Activated naive CD4-positive, alpha-beta T cell treated with anti-CD3 and anti-CD28 coated beads, Interleukin-2, amount 50 U/mL, for 16 hours (primary cell): ENCODE measurements around the gene CCR7.
"Not testable (repeated sequence)": the region's sequence is repeated elsewhere in the genome, so short reads cannot be mapped to it uniquely, and the experiment has no call there.

Experiments used
- DNase-seq: peaks from one replicate; pipeline ENCODE4 v3.0.0-alpha.2; 2020

The CCR7 gene

DNA sequence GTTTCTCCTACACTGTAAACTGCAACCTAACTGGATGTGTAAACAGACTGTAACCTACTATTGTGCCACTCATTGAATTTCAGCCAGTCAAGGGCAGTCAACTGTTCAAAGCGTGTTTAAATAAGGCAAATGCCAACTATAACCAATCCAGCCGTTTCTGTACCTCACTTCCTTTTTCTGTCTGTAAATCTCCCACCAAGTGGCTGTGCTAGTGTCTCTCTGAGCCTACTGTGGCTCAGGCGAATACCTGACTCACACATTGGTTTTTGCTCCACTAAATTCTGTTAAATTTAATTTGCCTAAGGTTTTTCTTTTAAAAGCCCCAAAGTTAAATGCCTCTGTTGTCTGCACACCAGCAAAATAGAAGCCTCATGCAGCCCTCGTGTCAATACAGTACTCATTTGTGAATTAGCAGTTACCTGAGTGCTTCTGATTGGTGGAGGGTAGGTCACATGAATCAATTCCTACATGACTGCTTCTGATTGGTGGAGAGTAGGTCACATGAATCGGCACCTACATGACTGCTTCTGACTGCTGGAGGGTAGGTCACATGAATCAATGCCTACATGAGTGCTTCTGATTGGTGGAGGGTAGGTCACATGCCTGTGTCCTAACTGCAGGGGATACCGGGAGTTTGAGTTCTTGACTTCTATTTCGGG lies 31.1 kb upstream of the CCR7 start:
- DNase-seq, result no peak

DNA sequence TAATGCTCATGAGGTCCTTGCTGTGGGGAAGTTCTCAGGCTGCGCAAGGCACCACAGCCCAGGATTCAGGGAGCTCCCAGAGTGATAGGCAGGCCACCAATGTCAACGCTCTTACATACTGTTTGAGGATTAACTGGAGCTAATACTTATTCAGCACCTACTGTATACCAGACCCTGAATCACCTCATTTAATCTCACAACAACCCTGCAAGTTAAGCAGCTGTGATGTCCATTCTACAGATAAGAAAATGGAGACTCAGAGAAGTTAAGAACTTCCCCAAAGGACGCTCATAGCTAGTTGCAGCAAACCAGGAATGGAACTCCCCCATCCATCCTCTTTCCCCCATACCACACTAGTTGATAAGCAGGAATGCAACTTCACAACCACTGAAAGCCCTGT lies 25.5 kb upstream of the CCR7 start:
- DNase-seq, result no peak

- DNase-seq, result no peak
These were observed 23.3 kb upstream of the CCR7 start for GRCh38 chr17:40588552-40588951.

DNA sequence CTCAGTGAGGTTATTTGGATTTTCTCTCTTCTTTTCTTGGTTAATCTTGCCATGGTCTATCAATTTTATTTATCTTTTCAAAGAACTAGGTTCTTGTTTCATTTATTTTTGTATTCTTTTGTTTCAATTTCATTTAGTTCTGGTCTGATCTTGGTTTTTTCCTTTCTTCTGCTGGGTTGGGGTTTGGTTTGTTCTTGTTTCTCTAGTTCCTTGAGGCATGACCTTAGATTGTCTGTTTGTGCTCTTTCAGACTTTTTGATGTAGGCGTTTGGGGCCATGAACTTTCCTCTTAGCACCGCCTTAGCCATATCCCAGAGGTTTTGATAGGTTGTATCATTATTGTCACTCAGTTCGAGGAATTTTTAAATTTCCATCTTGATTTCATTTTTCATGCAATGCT lies 21.0 kb upstream of the CCR7 start:
- not testable (repeated sequence) for DNase-seq

DNA sequence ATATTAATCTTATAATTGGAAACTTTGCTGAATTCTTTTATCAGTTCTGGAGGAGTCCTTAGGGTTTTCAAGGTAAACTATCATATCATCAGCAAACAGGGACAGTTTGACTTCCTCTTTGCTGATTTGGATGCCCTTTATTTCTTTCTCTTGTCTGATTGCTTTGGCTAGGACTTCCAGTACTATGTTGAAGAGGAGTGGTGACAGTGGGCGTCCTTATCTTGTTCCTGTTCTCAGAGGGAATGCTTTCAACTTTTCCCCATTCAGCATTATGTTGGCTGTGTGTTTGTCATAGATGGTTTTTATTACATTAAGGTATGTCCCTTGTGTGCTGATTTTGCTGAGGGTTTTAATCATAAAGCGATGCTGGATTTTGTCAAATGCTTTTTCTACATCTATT lies 19.7 kb upstream of the CCR7 start:
- not testable (repeated sequence) for DNase-seq

DNA sequence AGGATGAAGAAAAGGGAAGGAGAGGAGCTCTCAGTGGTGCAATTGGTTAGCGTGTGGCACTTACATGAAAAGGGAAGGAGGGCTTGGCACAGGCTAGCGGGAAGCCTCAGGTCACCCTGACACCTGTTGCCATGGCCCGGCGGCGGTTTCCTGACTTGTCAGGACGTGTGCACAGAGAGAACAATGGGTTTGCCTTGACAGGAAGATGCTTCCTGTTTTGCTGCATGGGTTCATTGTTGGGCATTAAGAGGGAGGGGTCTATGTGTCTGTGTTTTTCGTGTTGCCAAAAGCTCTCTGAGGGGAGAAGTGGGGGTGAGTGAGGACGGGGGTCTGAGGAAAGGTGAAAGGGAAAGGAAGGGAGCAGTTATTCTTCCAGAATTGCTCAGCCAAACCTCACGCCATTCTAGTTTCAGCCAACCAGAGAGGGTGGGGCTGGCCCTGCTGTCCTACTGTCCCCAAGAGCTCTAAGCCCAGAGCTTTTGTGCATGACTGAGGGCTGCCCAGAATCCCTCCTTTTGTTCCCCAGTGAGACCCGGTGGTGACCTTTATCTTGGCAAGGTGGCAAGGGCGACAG lies 17.1 kb upstream of the CCR7 start:
- DNase-seq, result no peak

- DNase-seq, result no peak
These were observed 14.9 kb upstream of the CCR7 start for GRCh38 chr17:40580140-40580539.

DNA sequence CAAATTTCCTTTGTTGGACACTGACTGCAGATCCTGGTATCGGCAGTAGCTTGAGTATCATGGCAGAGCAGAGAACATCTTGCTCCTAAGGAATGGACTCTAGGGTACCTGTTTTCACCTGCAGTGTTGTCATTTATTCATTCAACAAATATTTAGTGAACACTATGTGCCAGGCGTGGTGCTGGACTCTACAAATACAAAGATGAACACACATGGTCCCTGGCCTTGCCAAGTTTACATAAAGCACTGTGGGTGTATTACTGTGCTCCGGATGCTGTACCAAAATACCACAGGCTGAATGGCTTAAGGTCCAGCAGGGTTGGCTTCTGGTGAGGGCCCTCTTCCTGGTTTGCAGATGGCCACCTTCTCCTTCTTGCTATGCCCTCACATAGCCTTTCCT lies 14.2 kb upstream of the CCR7 start:
- DNase-seq, result no peak

GRCh38 chr17:40577611-40578065 lies 12.4 kb upstream of the CCR7 start:
- DNase-seq, result no peak

- DNase-seq, result no peak
These were observed 11.0 kb upstream of the CCR7 start for GRCh38 chr17:40576113-40576740.

- no peak for DNase-seq
These were observed 9.0 kb upstream of the CCR7 start for GRCh38 chr17:40574292-40574691.

GRCh38 chr17:40572245-40572993 lies 7.1 kb upstream of the CCR7 start:
- DNase-seq, result not testable (repeated sequence)

- no peak for DNase-seq
These were observed 3.0 kb upstream of the CCR7 start for GRCh38 chr17:40568074-40568836.

DNA sequence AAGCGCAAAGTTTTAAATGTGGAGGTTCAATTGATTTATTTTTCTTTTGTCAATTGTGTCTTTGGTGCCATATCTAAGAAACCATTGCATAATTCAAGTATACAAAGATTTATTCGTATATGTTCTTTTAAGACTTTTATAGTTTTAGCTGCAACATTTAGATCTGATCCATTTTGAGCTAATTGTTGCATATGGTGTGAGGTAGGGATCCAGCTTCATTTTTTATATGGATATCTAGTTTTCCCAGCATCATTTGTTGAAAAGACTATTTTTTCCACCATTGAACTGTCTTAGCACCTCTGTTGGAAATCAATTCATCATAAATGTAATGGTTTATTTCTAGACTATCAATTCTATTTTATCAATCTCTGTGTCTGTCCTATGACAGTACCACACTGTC lies 2.1 kb upstream of the CCR7 start:
- DNase-seq, result no peak

DNA sequence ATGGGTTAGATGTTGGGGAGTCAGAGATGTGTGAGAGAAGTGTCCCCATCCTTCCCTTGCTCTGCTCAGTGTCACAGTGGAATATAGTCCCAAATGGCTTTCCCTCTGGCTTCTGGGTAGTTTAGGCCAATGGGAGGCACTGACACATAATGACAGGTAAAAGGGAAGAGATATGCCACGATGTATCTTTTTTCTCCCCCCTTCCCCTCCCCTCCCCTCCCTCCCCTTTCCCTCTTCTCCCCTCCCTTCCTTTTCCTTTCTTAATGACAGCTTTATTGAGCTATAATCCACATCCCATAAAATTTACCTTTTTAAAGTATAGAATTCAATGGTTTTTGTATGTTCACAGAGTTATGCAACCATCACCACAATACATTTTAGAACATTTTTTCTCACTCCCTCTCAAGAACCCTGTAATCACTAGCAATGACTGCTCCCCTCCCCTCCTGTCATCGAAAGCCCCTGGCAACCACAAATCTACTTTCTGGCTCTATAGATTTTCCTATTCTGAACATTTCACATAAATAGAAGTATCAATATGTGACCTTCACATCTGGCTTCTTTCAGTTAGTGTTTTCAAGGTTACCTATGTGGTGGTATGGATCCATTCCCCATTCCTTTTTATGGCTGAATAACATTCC lies 617 bp upstream of the CCR7 start:
- no peak for DNase-seq

- no peak for DNase-seq
These were observed 933 bp downstream of the CCR7 start for GRCh38 chr17:40564195-40564882.

DNA sequence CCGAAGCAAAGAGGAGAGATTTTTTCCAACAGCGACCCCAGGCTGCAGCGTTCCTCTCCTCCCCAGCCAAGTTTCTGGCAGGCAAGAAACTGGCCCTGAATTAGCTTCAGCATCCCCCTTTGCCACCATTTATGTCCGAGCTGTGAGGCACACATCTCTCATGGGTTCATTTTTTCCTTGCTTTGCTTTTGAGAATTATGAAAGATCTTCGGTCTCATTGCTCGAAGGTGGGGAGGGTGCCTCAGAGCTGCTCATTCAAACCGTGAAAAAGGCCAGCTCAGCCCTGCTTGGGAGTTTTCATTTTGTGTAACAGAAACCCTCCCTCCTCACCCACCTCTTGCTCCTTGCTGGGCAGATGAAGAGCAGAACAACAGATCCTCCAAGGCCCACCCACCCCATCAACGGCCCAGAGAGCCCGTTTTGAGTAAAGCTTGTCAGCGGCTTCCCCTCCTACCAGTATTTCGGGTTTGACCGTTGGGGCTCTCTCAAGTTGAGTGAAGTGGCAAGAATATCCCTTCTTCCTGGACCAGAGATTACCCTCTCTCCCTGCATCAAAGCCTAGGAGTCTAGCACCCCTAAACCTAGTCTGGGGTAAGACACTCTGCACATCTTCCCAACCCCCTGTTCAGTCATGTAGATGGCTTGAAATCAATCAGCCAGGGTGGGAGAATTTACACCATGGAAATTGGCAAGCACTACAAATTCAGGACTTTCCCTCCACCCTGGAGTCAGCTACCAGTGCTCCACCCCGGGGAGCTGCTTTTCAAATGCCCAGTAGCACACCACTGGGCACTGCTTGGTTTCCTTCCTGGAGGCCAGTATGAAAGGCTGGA lies 1.8 kb downstream of the CCR7 start:
- DNase-seq, result peak; percentile 73

DNA sequence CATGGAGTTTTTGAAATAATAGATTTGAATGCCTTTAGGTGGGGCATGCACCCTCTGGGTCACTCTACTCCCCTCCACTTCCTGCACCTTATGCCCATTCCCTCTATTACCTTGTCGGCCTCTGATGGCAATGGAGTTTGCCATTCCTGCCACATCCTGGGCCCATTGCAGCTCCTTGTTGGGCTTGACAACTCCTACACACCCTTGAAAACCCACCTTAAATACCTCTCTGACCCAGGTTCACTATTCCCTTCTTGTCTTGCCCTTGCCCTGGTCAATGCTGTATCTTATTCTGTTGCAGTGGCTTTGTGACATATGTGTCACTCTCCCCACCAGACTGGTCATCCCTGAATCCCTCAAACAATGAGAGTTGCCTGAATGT lies 2.4 kb downstream of the CCR7 start:
- no peak for DNase-seq

GRCh38 chr17:40561871-40562611 lies 3.2 kb downstream of the CCR7 start:
- peak; percentile 65 for DNase-seq

DNA sequence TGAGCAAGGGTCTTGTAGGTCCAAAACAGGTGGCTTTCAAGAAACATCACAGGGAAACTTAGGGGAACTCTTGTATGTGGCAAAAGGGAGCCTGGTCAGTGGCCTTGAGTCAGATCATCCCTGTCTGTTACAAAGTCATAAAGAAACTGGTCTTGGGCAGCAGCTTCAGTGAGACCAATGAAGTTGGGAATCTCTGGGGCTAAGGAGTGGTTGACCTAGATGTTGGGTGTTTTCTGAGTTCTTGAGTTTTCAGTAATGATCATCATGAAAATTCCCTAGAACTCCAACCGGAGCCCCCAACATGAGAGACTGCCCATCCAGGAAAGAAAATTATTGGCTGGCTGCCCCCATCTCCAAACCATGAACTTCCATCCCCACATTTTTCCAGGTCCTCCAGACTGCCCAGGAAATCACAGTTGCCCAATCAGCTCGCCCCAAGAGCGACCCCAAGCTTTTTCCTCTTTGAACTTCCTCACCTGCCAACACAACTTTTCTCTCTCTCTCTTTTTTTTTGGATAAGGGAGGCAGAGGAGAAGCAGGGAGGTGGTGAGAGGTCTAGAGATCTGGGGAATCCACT lies 3.9 kb downstream of the CCR7 start:
- DNase-seq, result no peak
